HCT116 (cell line): ENCODE results near the gene CSNK1G1.

Source experiments
- CTCF ChIP-seq, 3 experiments: fragments of 200-600 bp in 1 of 3; sonication (generic) in 1 of 3; IDR thresholded peaks in 2 of 3; conservative IDR thresholded peaks in 1 of 3; 2 replicates each; pipeline ENCODE4 v1.5.1; 2012 to 2017; ENCODE audit warnings: low read depth in 2 of 3, low read length in 2 of 3, antibody characterized with exemption in 1 of 3, borderline replicate concordance in 1 of 3, control low read depth in 1 of 3, mild to moderate bottlenecking in 1 of 3, mixed read lengths in 1 of 3, mixed run types in 1 of 3, moderate library complexity in 1 of 3; ENCODE audit not compliant: insufficient read depth in 1 of 3
- MAX ChIP-seq: IDR thresholded peaks from 2 replicates; pipeline ENCODE4 v1.6.1; 2012
- RAD21 ChIP-seq: IDR thresholded peaks from 2 replicates; pipeline ENCODE4 v1.6.1; 2012; ENCODE audit warnings: low read depth, mild to moderate bottlenecking
- ZNF274 ChIP-seq: fragments of 200-500 bp; sonication (Bioruptor generic); IDR thresholded peaks from 2 replicates; pipeline ENCODE4 v1.6.1; 2014; ENCODE audit warnings: mild to moderate bottlenecking, low read depth, low read length, inconsistent platforms

- TF ChIP-seq MAX: no peak
- no peak for TF ChIP-seq CTCF (IDR thresholded peaks at IDR 0.05 in 2 of 3, conservative IDR thresholded peaks at IDR 0.05 in 1 of 3; ENCODE audit: borderline replicate concordance in 1 of 3, insufficient read depth in 1 of 3, low read depth in 2 of 3, low read length in 2 of 3)
- TF ChIP-seq ZNF274: no peak
- no peak for TF ChIP-seq RAD21
These were observed 120.4 kb downstream of the CSNK1G1 start for GRCh38 chr15:64235552-64235951.
